K562 (cell line): ENCODE results near the gene CCDC33. TPM values are rescaled to one million over a fixed set of nuclear protein-coding genes. Genes with fewer than 3 reads are reported as not detected.
A peak's percentile ranks its signal among the peaks of the same experiment; 100 is the strongest.

Experiments used
- ATAC-seq: fragments of 200-7000 bp; cut with Tn5 transposase; 3 replicates; pipeline ENCODE4 v1.9.1; 2020; ENCODE audit warnings: moderate library complexity
- BruUV-seq: library from RNA; stranded (reverse); fragments of 400-500 nt; replicated peaks from 2 replicates; lab custom pipeline; 2021; lab: Mats Ljungman, UMichigan
- CTCF ChIA-PET: fragments of 300-600 bp; formaldehyde crosslinking; extraction: SDS; loops from one replicate; lab custom pipeline; 2021; ENCODE audit warnings: low intra/inter-chr PET ratio; lab: Yijun Ruan, JAX
- POLR2A ChIA-PET: fragments of 300-600, 350-650 bp; sonication (Branson Sonifier 250); formaldehyde crosslinking; extraction: SDS; loops from one replicate; lab custom pipeline; 2021; ENCODE audit warnings: antibody characterized with exemption, inconsistent platforms; lab: Yijun Ruan, JAX
- DNase-seq, 4 experiments: peaks; one replicate each; pipeline versions ENCODE4 v3.0.0 to v3.0.0-alpha.2; 2011 to 2018; ENCODE audit warnings: low spot score in 3 of 4, mixed read lengths in 3 of 4; ENCODE audit errors: extremely low read depth in 1 of 4
- FAIRE-seq: peaks from 2 replicates; lab custom pipeline; 2011; peaks lifted over from hg19 to GRCh38; lab: Jason Lieb, UNC
- H2AFZ ChIP-seq: 2 replicates; pipeline ENCODE4 v1.6.0; 2011; ENCODE audit warnings: low read depth, low read length, control low read depth, inconsistent platforms
- H3K27ac ChIP-seq: fragments of 200-600 bp; 3 replicates; pipeline ENCODE4 v1.8.0; 2011; ENCODE audit warnings: low read depth, mild to moderate bottlenecking, control low read depth, inconsistent platforms, low read length, moderate library complexity, mixed read lengths; ENCODE audit errors: extremely low read depth
- H3K27me3 ChIP-seq, 2 experiments: fragments of 300-600 bp in 1 of 2; 2 replicates in 1 of 2; 3 replicates in 1 of 2; pipeline versions ENCODE4 v1.6.0 to v1.8.0; 2011; ENCODE audit warnings: inconsistent platforms in 2 of 2, low read length in 2 of 2, mild to moderate bottlenecking in 1 of 2, mixed read lengths in 1 of 2, moderate library complexity in 1 of 2; ENCODE audit not compliant: control insufficient read depth in 2 of 2, insufficient read depth in 2 of 2
- H3K36me3 ChIP-seq: fragments of 300-600 bp; 3 replicates; pipeline ENCODE4 v1.8.0; 2011; ENCODE audit warnings: mild to moderate bottlenecking, low read length, inconsistent platforms; ENCODE audit not compliant: control insufficient read depth, insufficient read depth
- H3K4me1 ChIP-seq, 2 experiments: fragments of 200-600 bp in 1 of 2; replicated peaks in 1 of 2; 2 replicates in 1 of 2; 3 replicates in 1 of 2; pipeline versions ENCODE4 v1.5.1 to v1.8.0; 2011; ENCODE audit warnings: inconsistent platforms in 2 of 2, low read length in 2 of 2, mild to moderate bottlenecking in 1 of 2, mixed read lengths in 1 of 2, moderate library complexity in 1 of 2; ENCODE audit not compliant: control insufficient read depth in 2 of 2, insufficient read depth in 2 of 2
- H3K4me2 ChIP-seq: 2 replicates; pipeline ENCODE4 v1.6.1; 2011; ENCODE audit warnings: low read length, control low read depth, inconsistent platforms, mixed read lengths; ENCODE audit not compliant: insufficient read depth
- H3K4me3 ChIP-seq: fragments of 200-600 bp; sonication (generic), shearing (Covaris generic); 2 replicates; pipeline ENCODE4 v1.5.1; 2016; ENCODE audit warnings: control low read depth, inconsistent platforms
- H3K79me2 ChIP-seq: fragments of 200-600 bp; 3 replicates; pipeline ENCODE4 v1.8.0; 2011; ENCODE audit warnings: low read length, inconsistent platforms; ENCODE audit not compliant: control insufficient read depth, insufficient read depth
- H3K9ac ChIP-seq, 2 experiments: 2 replicates each; pipeline versions ENCODE4 v1.6.0 to v1.6.1; 2011; ENCODE audit warnings: low read depth in 2 of 2, low read length in 2 of 2, control low read depth in 1 of 2, inconsistent platforms in 1 of 2, mild to moderate bottlenecking in 1 of 2, mixed read lengths in 1 of 2; ENCODE audit not compliant: insufficient read depth in 1 of 2
- H3K9me1 ChIP-seq: one replicate; pipeline ENCODE4 v1.6.0; 2011; ENCODE audit warnings: inconsistent platforms, mild to moderate bottlenecking, low read length, moderate library complexity; ENCODE audit not compliant: control insufficient read depth, insufficient read depth
- H3K9me3 ChIP-seq: replicated peaks from 2 replicates; pipeline ENCODE4 v1.5.1; 2011; ENCODE audit warnings: low read depth, low read length, inconsistent platforms; ENCODE audit not compliant: control insufficient read depth, insufficient read depth
- H4K20me1 ChIP-seq: replicated peaks from 2 replicates; pipeline ENCODE4 v1.6.1; 2011; ENCODE audit warnings: low read length, inconsistent platforms, mixed read lengths; ENCODE audit not compliant: control insufficient read depth, insufficient read depth
- BCOR ChIP-seq: fragments of 450-650 bp; IDR thresholded peaks from 2 replicates; pipeline ENCODE4 v1.6.1; 2016
- CEBPG ChIP-seq, 3 experiments: fragments of 200-800 bp in 1 of 3; sonication (Bioruptor generic) in 1 of 3; sonication (generic) in 1 of 3; formaldehyde crosslinking in 1 of 3; IDR thresholded peaks in 2 of 3; conservative IDR thresholded peaks in 1 of 3; 2 replicates each; pipeline versions ENCODE4 v1.6.1 to v1.8.0; 2016 to 2022; ENCODE audit warnings: missing compliant biosample characterization in 2 of 3, missing genetic modification characterization in 2 of 3, mild to moderate bottlenecking in 1 of 3, missing genetic modification reagents in 1 of 3
- FOS ChIP-seq: IDR thresholded peaks from 3 replicates; pipeline ENCODE4 v1.6.1; 2011; ENCODE audit not compliant: insufficient read length; ENCODE audit errors: extremely low read depth
- HDGF ChIP-seq: fragments of 450-650 bp; IDR thresholded peaks from 2 replicates; pipeline ENCODE4 v1.6.1; 2016
- KDM1A ChIP-seq, 2 experiments: fragments of 450-650 bp; IDR thresholded peaks; 2 replicates each; pipeline ENCODE4 v1.6.1; 2016; ENCODE audit warnings: mild to moderate bottlenecking in 2 of 2
- MECOM ChIP-seq: fragments of 250-450 bp; sonication (Bioruptor Pico); IDR thresholded peaks from 2 replicates; pipeline ENCODE4 v1.8.0; 2022; ENCODE audit warnings: inconsistent platforms
- PRMT5 ChIP-seq: sonication (generic); formaldehyde crosslinking; IDR thresholded peaks from 2 replicates; pipeline ENCODE4 v1.5.0; 2020; ENCODE audit warnings: missing genetic modification reagents
- RBM25 ChIP-seq: fragments of 200-400 bp; formaldehyde crosslinking; IDR thresholded peaks from 2 replicates; pipeline ENCODE4 v1.6.1; 2018; ENCODE audit warnings: low read length, low read depth, moderate library complexity; ENCODE audit not compliant: severe bottlenecking
- SAFB2 ChIP-seq: fragments of 200-400 bp; formaldehyde crosslinking; IDR thresholded peaks from 2 replicates; pipeline ENCODE4 v1.6.1; 2018; ENCODE audit warnings: borderline replicate concordance, low read length, low read depth, moderate library complexity; ENCODE audit not compliant: severe bottlenecking
- SMARCA5 ChIP-seq: fragments of 450-650 bp; IDR thresholded peaks from 2 replicates; pipeline ENCODE4 v1.6.1; 2016
- TGIF2 ChIP-seq: sonication (generic); formaldehyde crosslinking; IDR thresholded peaks from 2 replicates; pipeline ENCODE4 v1.8.1; 2022; ENCODE audit warnings: mild to moderate bottlenecking, missing genetic modification reagents, moderate library complexity
- THRA ChIP-seq: fragments of 450-650 bp; IDR thresholded peaks from 2 replicates; pipeline ENCODE4 v1.6.1; 2017; ENCODE audit warnings: mild to moderate bottlenecking, moderate library complexity
- ZNF217 ChIP-seq: sonication (generic); formaldehyde crosslinking; IDR thresholded peaks from 2 replicates; pipeline ENCODE4 v1.8.0; 2022; ENCODE audit warnings: mild to moderate bottlenecking, missing genetic modification reagents
- WGBS: fragments of 100-300 bp; shearing (Covaris generic); methylation state at CpG from one replicate; pipeline ENCODE4 v1.1.6; 2016; ENCODE audit warnings: low coverage, mixed read lengths; ENCODE audit not compliant: insufficient coverage; ENCODE audit errors: missing lambda C conversion rate; 5-methylcytosine and 5-hydroxymethylcytosine counted together
- in situ Hi-C: fragments of 300-500 bp; cut with MboI; formaldehyde crosslinking; loops from 4 replicates; pipeline ENCODE4 v1.15.0; 2018; ENCODE audit warnings: inconsistent platforms, mixed read lengths
- intact Hi-C: fragments of 100-400 bp; cut with micrococcal nuclease; formaldehyde crosslinking; loops from 2 replicates; pipeline ENCODE4 v1.14.2; 2022
- polyA plus RNA-seq, 8 experiments: library from polyadenylated mRNA; depleted of rRNA in 4 of 8; stranded (reverse) in 5 of 8; unstranded in 3 of 8; fragments of >200 nt; fragmentation: Nextera tagmentation in 2 of 8; fragmentation: Illumina TruSeq in 1 of 8; extraction: Ambion mirVana in 2 of 8; extraction: Trizol in 1 of 8; gene quantifications; 2 replicates each; pipeline versions ENCODE4 v1.2.1 to v1.2.3, GENCODE V29; 2011 to 2014; ENCODE audit warnings: inconsistent platforms in 1 of 8, missing spikeins in 1 of 8
- total RNA-seq, 7 experiments: library from RNA; depleted of rRNA in 6 of 7; stranded (reverse); fragments of >200 nt in 6 of 7; fragmentation: Illumina TruSeq in 2 of 7; extraction: Trizol in 2 of 7; gene quantifications; 2 replicates each; pipeline versions ENCODE4 v1.2.1 to v1.2.3, GENCODE V29; 2011 to 2021; ENCODE audit warnings: low replicate concordance in 1 of 7
- TF ChIP-seq, protein P1 (sequence below): fragments of 450-650 bp; conservative IDR thresholded peaks from 2 replicates; pipeline ENCODE4 v1.6.1; 2016; ENCODE audit warnings: missing genetic modification characterization, low read depth, mild to moderate bottlenecking, control low read depth, missing compliant biosample characterization

CCDC33 gene
- total and polyA plus RNA-seq, 9 of the 15 experiments (the other 6 are each of a cell fraction or from before 2014, with no cell fraction given), result 0.08 to 1.1 (median 0.15) TPM; not detected in 4

DNA sequence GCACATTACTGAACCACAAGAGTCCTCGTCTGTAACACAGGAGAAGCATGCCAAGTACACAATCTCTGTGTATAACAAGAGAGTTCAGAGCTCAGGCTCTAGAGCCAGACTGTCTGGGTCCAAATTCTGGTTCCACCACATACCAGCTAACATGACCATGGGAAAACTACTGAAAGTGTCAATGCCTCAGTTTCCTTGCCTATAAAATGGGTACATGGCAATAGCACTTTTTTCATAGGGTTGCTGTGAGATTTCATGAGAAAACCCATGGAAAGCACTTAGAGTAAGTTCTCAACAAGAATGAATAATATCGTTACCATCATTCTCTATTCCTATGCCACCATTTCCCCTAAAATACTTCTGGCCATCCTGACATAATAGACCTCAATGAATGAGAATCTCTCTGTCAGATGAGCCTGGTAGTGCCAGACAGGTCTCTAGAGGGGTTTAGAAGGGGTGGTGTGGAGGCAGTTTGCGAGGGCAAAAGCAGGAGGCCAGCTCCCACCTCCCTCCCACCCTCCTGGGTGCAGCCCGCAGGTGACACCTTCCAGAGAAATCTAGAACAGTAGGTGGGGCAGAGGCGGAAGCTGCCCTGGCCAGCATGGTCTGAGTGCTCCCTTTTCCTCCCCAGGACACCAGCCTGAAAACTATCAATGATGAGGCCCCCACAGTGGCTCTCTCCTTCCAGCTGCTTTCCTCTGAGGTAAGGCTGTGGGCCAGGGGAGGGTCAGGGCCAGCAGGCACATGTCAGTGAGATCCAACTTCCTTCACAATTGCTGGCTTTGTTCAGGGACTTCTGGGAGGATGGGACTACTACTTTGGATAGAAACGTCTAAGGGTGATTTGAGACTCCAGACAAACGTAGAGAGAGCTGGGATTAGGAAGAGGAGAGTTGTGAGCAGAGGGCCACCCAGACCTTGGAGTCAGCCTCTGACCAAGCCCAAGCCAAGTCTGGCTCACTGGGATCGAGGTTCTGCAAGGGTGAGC lies 45.3 kb downstream of the CCDC33 start:
- H3K4me3 ChIP-seq, result no peak overlapping the region
- no peaks in the 10 kb centered on the region for H3K9me3 ChIP-seq
- H3K4me1 ChIP-seq, result no peaks in the 10 kb centered on the region
- DNase-seq (no peak), ATAC-seq (no peak), FAIRE-seq (no peak)
- BruUV-seq, result no TSS peak
- H4K20me1 ChIP-seq, result 0 out of 2 replicates have a peak, but pooled peaks cover 12% of the 10 kb centered on the region
- no peak overlapping the region for H3K27ac ChIP-seq
- H3K27me3 ChIP-seq, result peaks cover 15 to 51% of the 10 kb centered on the region in 2 experiments; a peak in 4 of 5 replicates
- no peak for TF ChIP-seq ZNF217 (CRISPR knock-in tag)
- peak; percentile 84 for TF ChIP-seq RBM25
- peak; percentile 71 for TF ChIP-seq BCOR
- no peak for TF ChIP-seq FOS
- TF ChIP-seq HDGF, result no peak
- no peak for TF ChIP-seq THRA
- TF ChIP-seq SAFB2, result no peak
- no peak for TF ChIP-seq CEBPG (CRISPR knock-in tag; IDR thresholded peaks at IDR 0.05)
- TF ChIP-seq CEBPG (tag; conservative IDR thresholded peaks at IDR 0.05 in 1 of 2, IDR thresholded peaks at IDR 0.05 in 1 of 2), result no peak
- TF ChIP-seq KDM1A (IDR thresholded peaks at IDR 0.05), result peak; percentile 37 to 38; a peak in 2 of 4 replicates
- no peak for TF ChIP-seq PRMT5 (CRISPR knock-in tag)
- no peak for TF ChIP-seq TGIF2 (CRISPR knock-in tag)
- TF ChIP-seq, protein P1, sequence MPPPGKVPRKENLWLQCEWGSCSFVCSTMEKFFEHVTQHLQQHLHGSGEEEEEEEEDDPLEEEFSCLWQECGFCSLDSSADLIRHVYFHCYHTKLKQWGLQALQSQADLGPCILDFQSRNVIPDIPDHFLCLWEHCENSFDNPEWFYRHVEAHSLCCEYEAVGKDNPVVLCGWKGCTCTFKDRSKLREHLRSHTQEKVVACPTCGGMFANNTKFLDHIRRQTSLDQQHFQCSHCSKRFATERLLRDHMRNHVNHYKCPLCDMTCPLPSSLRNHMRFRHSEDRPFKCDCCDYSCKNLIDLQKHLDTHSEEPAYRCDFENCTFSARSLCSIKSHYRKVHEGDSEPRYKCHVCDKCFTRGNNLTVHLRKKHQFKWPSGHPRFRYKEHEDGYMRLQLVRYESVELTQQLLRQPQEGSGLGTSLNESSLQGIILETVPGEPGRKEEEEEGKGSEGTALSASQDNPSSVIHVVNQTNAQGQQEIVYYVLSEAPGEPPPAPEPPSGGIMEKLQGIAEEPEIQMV (tag), result no peak
- TF ChIP-seq SMARCA5, result 0 out of 2 replicates have a peak, but pooled peaks have one; percentile 38
- no peak for TF ChIP-seq MECOM (CRISPR knock-in tag)
- no peak overlapping the region for H3K4me2 ChIP-seq
- no peak overlapping the region for H2AFZ ChIP-seq
- no peaks in the 10 kb centered on the region for H3K36me3 ChIP-seq
- in situ Hi-C loops (loop anchor here (25.0 kb wide), 1 partner anchor 1644 kb away; no protein-coding TSS in a partner anchor), intact Hi-C loops (no loop called here)
- H3K9ac ChIP-seq, result no peak overlapping the region
- H3K9me1 ChIP-seq, result no peaks in the 10 kb centered on the region
- CTCF ChIA-PET, result no interaction called here
- H3K79me2 ChIP-seq, result no peaks in the 10 kb centered on the region
- WGBS, result 3% methylated on average over 8 of the region's 8 CpGs
- POLR2A ChIA-PET, result interaction anchor here (1.1 kb wide), 1 partner anchor 16 kb away, joined by 4 read pairs; no protein-coding TSS in a partner anchor
